Mesenteric fat pad (tissue), 1 donor: ENCODE measurements around the gene LRIG1. TPM values are rescaled to one million over a fixed set of nuclear protein-coding genes. Genes with fewer than 3 reads are reported as not detected.
"Not testable (repeated sequence)": the region's sequence is repeated elsewhere in the genome, so short reads cannot be mapped to it uniquely, and the experiment has no call there.

ENCODE experiments used
- DNase-seq: peaks from one replicate; pipeline ENCODE4 v3.0.0-alpha.2; 2020; ENCODE audit warnings: low spot score
- total RNA-seq: library from RNA; stranded (reverse); fragmentation: NEBNext Ultra II Directional; extraction: Animal tissue kit (Norgen Biotek cat#: 25700); gene quantifications from one replicate; pipeline ENCODE4 v1.2.1, GENCODE V29; 2021
- donor health status: DM: yes; HTN: yes; CAD: no.

LRIG1 gene
- total RNA-seq, 1 donor from 2014 or later: 25.2 TPM

- no peak for DNase-seq
These were observed 75.8 kb downstream of the LRIG1 start for GRCh38 chr3:66425032-66425431.

- no peak for DNase-seq
These were observed 77.0 kb downstream of the LRIG1 start for GRCh38 chr3:66423791-66424190.

- not testable (repeated sequence) for DNase-seq
These were observed 78.9 kb downstream of the LRIG1 start for GRCh38 chr3:66421893-66422292.

- DNase-seq: not testable (repeated sequence)
These were observed 79.7 kb downstream of the LRIG1 start for GRCh38 chr3:66421144-66421543.

- DNase-seq: no peak
These were observed 81.8 kb downstream of the LRIG1 start for GRCh38 chr3:66419036-66419435.

GRCh38 chr3:66418475-66418931 lies 82.3 kb downstream of the LRIG1 start:
- no peak for DNase-seq

- no peak for DNase-seq
These were observed 84.1 kb downstream of the LRIG1 start for GRCh38 chr3:66416556-66417304.

- DNase-seq: no peak
These were observed 84.9 kb downstream of the LRIG1 start for GRCh38 chr3:66415867-66416428.

GRCh38 chr3:66414846-66415245 lies 86.0 kb downstream of the LRIG1 start:
- no peak for DNase-seq

- DNase-seq: no peak
These were observed 87.6 kb downstream of the LRIG1 start for GRCh38 chr3:66413151-66413751.

- no peak for DNase-seq
These were observed 88.6 kb downstream of the LRIG1 start for GRCh38 chr3:66411961-66412887.

GRCh38 chr3:66411474-66411873 lies 89.3 kb downstream of the LRIG1 start:
- DNase-seq: no peak

GRCh38 chr3:66410976-66411375 lies 89.8 kb downstream of the LRIG1 start:
- DNase-seq: no peak

GRCh38 chr3:66409771-66410754 lies 90.8 kb downstream of the LRIG1 start:
- DNase-seq: no peak

- DNase-seq: no peak
These were observed 93.1 kb downstream of the LRIG1 start for GRCh38 chr3:66407611-66408218.

- DNase-seq: no peak
These were observed 93.8 kb downstream of the LRIG1 start for GRCh38 chr3:66406831-66407610.

GRCh38 chr3:66406163-66406562 lies 94.7 kb downstream of the LRIG1 start:
- no peak for DNase-seq

GRCh38 chr3:66405701-66406091 lies 95.1 kb downstream of the LRIG1 start:
- no peak for DNase-seq
